Loucy (cell line): ENCODE data around the gene METRNL.

Experiments
- CTCF ChIP-seq: fragments of 200-600 bp; sonication (generic); conservative IDR thresholded peaks from 2 replicates; pipeline ENCODE4 v1.5.1; 2014; ENCODE audit warnings: mild to moderate bottlenecking, antibody characterized with exemption, low read length
- EZH2phosphoT487 ChIP-seq: fragments of 200-600 bp; IDR thresholded peaks from 2 replicates; pipeline ENCODE4 v1.6.1; 2018; ENCODE audit warnings: antibody characterized with exemption, mild to moderate bottlenecking, moderate library complexity, borderline replicate concordance

- TF ChIP-seq CTCF (no peak), EZH2phosphoT487 (no peak)
Observed at GRCh38 chr17:83105512-83105911, 26.1 kb downstream of the METRNL start.
